Measurements from ENCODE around the gene CD47. TPM values are rescaled to one million over a fixed set of nuclear protein-coding genes. Genes with fewer than 3 reads are reported as not detected.

Gene CD47
- total RNA-seq, 1 experiment from 2014 or later, result 34.7 TPM

GRCh38 chr3:108018552-108018951 lies 72.3 kb downstream of the CD47 start:
- peaks cover 32% of the 10 kb centered on the region for H3K27me3 ChIP-seq (replicated peaks; ENCODE audit: insufficient read depth, low read depth, low read length, poor library complexity)
- TF ChIP-seq CTCF (conservative IDR thresholded peaks at IDR 0.05; ENCODE audit: low read depth, low read length) (no peak), EZH2 (IDR thresholded peaks at IDR 0.05; ENCODE audit: borderline replicate concordance, low read depth, low read length, poor library complexity, severe bottlenecking) (no peak)
- CTCF ChIA-PET, result no interaction called here
- intact Hi-C loops (cut with micrococcal nuclease; ENCODE audit: unreplicated experiment), result no loop called here
- no peak overlapping the region for H3K27ac ChIP-seq (ENCODE audit: low read depth, low read length, poor library complexity, severe bottlenecking)
- no peak for DNase-seq (ENCODE audit: low spot score)
- H3K9me3 ChIP-seq (ENCODE audit: low read depth, low read length, poor library complexity, severe bottlenecking), result no peaks in the 10 kb centered on the region
- BruUV-seq (replicated peaks), result no TSS peak
- peaks cover 16% of the 10 kb centered on the region for H3K4me1 ChIP-seq (ENCODE audit: insufficient read depth, low read length, poor library complexity, severe bottlenecking)
- POLR2A ChIA-PET (ENCODE audit: low non-redundant PET), result no interaction called here
- no peak overlapping the region for H3K4me3 ChIP-seq (ENCODE audit: low read depth, low read length, poor library complexity, severe bottlenecking)
- H3K36me3 ChIP-seq (ENCODE audit: insufficient read depth, low read length, poor library complexity, severe bottlenecking), result no peaks in the 10 kb centered on the region

GRCh38 chr3:108017587-108017986 lies 73.2 kb downstream of the CD47 start:
- DNase-seq (ENCODE audit: low spot score), result no peak
- POLR2A ChIA-PET (ENCODE audit: low non-redundant PET), result no interaction called here
- no peaks in the 10 kb centered on the region for H3K36me3 ChIP-seq (ENCODE audit: insufficient read depth, low read length, poor library complexity, severe bottlenecking)
- BruUV-seq (replicated peaks), result no TSS peak
- TF ChIP-seq CTCF (conservative IDR thresholded peaks at IDR 0.05; ENCODE audit: low read depth, low read length), result no peak
- H3K4me1 ChIP-seq (ENCODE audit: insufficient read depth, low read length, poor library complexity, severe bottlenecking), result peaks cover 16% of the 10 kb centered on the region
- H3K9me3 ChIP-seq (ENCODE audit: low read depth, low read length, poor library complexity, severe bottlenecking), result no peaks in the 10 kb centered on the region
- peaks cover 42% of the 10 kb centered on the region for H3K27me3 ChIP-seq (replicated peaks; ENCODE audit: insufficient read depth, low read depth, low read length, poor library complexity)
- H3K4me3 ChIP-seq (ENCODE audit: low read depth, low read length, poor library complexity, severe bottlenecking), result no peak overlapping the region
- intact Hi-C loops (cut with micrococcal nuclease; ENCODE audit: unreplicated experiment), result no loop called here
- no peak overlapping the region for H3K27ac ChIP-seq (ENCODE audit: low read depth, low read length, poor library complexity, severe bottlenecking)
- CTCF ChIA-PET, result no interaction called here

- CTCF ChIA-PET, result no interaction called here
- Histone ChIP-seq H3K4me1 (ENCODE audit: insufficient read depth, low read length, poor library complexity, severe bottlenecking) (no peaks in the 10 kb centered on the region), H3K4me3 (ENCODE audit: low read depth, low read length, poor library complexity, severe bottlenecking) (no peak overlapping the region), H3K36me3 (ENCODE audit: insufficient read depth, low read length, poor library complexity, severe bottlenecking) (no peaks in the 10 kb centered on the region), H3K27ac (ENCODE audit: low read depth, low read length, poor library complexity, severe bottlenecking) (no peak overlapping the region), H3K9me3 (ENCODE audit: low read depth, low read length, poor library complexity, severe bottlenecking) (no peaks in the 10 kb centered on the region), H3K27me3 (replicated peaks; ENCODE audit: insufficient read depth, low read depth, low read length, poor library complexity) (peaks cover 48% of the 10 kb centered on the region)
- no TSS peak for BruUV-seq (replicated peaks)
- POLR2A ChIA-PET (ENCODE audit: low non-redundant PET), result no interaction called here
- intact Hi-C loops (cut with micrococcal nuclease; ENCODE audit: unreplicated experiment), result no loop called here
- DNase-seq (ENCODE audit: low spot score), result no peak
- TF ChIP-seq CTCF (conservative IDR thresholded peaks at IDR 0.05; ENCODE audit: low read depth, low read length), result no peak
- no peak for TF ChIP-seq EZH2 (IDR thresholded peaks at IDR 0.05; ENCODE audit: borderline replicate concordance, low read depth, low read length, poor library complexity, severe bottlenecking)
These were observed 75.9 kb downstream of the CD47 start for GRCh38 chr3:108014943-108015342.

Data from A673 (cell line).